ENCODE measurements around the gene DMRTA2.

DMRTA2 gene

DNA sequence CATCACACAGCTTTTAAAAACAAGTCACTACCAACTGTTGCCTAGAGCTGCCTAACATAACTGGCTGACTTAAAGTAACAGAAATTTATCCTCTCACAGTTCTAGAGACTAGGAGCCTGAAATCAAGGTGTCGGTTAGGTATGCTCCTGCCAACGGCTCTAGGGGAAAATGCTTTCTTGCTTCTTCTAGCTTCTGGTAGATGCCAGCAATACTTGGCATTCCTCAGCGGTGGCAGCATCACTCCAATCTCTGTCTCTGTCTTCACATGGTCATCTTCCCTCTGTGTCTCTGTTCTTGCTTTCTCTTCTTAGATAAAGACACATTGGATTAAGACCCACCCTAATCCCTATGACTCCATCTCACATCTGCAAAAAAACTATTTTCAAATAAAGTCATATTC, 51.5 kb downstream of the DMRTA2 start:
- DNase-seq: no peak

DNA sequence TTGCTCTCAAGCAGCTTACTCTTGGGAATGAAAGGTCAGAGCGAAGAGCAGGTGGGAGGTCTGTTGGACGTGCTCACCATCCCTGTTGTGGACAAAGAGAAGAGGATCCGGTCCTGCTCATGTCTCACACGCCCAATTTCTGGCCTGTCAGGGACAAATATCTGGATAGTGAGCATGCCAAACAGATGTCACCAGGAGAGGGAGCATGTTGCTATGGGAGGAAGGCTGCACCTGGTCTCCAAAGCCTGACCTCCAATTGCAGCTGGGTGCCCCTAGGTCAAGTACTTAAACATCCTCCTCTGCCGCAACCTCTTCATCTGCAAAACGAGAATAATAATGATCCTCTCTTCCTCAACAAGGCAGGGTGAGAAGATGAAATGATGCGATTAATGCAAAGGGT, 53.4 kb downstream of the DMRTA2 start:
- DNase-seq: no peak

DNA sequence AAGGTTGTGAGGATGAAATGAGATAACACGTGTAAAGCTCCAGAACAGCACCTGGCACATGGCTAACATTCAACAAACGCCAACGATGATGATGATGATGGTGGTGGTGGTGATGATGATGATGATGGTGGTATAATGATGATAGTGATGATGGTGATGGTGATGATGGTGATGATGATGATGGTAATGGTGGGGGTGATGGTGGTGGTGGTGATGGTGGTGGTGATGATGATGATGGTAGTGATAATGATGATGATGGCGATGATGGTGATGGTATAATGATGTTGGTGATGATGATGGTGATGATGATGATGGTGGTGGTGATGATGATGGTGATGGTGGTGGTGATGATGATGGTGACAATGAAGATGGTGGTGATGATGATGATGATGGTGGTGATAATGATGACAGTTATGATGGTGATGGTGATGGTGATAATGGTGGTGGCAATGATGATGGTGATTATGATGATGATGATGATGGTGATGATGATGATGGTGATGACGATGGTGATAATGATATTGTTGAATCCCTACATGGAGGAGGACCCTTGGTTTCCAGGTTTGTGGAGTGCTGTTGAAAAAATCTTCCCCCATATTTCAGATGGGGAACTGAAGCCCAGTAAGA, 54.1 kb downstream of the DMRTA2 start:
- no peak for DNase-seq

DNA sequence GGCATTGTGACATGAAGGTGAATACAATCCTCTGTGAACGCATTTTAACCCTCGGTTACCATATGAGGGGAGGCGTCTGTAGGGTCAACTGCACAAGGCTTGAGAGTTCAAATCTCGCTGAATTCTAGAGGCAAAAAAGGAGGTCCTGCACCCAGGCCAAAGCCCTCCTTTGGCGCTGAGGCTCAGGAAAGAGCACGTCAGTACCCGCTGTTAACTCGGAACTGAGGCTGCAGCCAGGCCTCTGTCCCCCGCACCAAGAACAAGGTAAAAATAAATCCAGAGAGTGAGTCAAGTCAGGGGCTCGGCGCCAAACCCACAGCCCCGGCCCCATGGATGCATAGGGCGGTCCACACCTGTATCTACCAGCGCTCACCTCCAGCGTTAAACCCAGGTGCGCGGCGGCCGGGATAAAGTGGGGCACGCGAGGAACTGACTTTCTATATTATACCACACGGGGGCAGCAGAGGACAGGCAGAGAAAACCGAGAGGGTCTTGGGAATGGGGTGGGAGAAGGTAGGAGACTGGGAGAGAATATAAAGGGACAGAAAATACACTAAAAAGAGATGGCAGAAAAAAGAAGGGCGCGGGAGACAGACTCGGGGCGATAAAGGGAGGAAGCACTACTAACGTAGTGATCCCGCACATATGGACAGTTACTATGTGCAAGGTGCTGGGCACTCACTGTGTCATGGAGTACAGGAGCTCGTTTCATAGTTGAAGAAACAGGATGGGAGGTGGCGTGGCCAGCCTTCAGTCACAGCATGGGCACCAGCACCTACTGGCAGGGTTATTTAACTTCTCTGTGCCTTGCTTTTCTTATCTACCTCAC, 54.9 kb downstream of the DMRTA2 start:
- no peak for DNase-seq
